Upper lobe of right lung (tissue), 1 donor: ENCODE results near the gene BIRC6. TPM values are rescaled to one million over a fixed set of nuclear protein-coding genes. Genes with fewer than 3 reads are reported as not detected.
"Not testable (repeated sequence)": the region's sequence is repeated elsewhere in the genome, so short reads cannot be mapped to it uniquely, and the experiment has no call there.

Source experiments
- ATAC-seq: fragments of 200-7000 bp; cut with Tn5 transposase; one replicate; pipeline ENCODE4 v1.9.1; 2020; ENCODE audit warnings: mild to moderate bottlenecking, moderate library complexity
- DNase-seq: peaks from one replicate; pipeline ENCODE4 v3.0.0-alpha.2; 2020
- H3K27ac ChIP-seq: fragments of 200-600 bp; one replicate; pipeline ENCODE4 v1.8.0; 2022
- H3K27me3 ChIP-seq: fragments of 200-600 bp; one replicate; pipeline ENCODE4 v1.8.0; 2022; ENCODE audit warnings: mild to moderate bottlenecking
- H3K36me3 ChIP-seq: fragments of 200-600 bp; one replicate; pipeline ENCODE4 v1.8.0; 2022
- H3K4me1 ChIP-seq: fragments of 200-600 bp; one replicate; pipeline ENCODE4 v1.8.0; 2022
- H3K4me3 ChIP-seq: fragments of 200-600 bp; one replicate; pipeline ENCODE4 v1.8.0; 2022; ENCODE audit warnings: mild to moderate bottlenecking
- H3K9me3 ChIP-seq: fragments of 200-600 bp; one replicate; pipeline ENCODE4 v1.8.0; 2022
- CTCF ChIP-seq: fragments of 200-600 bp; IDR thresholded peaks from one replicate; pipeline ENCODE4 v1.8.0; 2022; ENCODE audit warnings: antibody characterized with exemption
- intact Hi-C: fragments of 100-400 bp; cut with DNase I; formaldehyde crosslinking; loops from one replicate; pipeline ENCODE4 v1.11.0; 2022
- total RNA-seq: library from RNA; stranded (reverse); fragmentation: NEBNext Ultra II Directional; extraction: Animal tissue kit (Norgen Biotek cat#: 25700); gene quantifications from one replicate; pipeline ENCODE4 v1.2.1, GENCODE V29; 2021
- donor health status: DM: no; HTN: yes; CAD: no; lungs with severe emphysema.

The BIRC6 gene
- total RNA-seq, 1 donor from 2014 or later, result 86.6 TPM

- DNase-seq, result no peak
- peaks cover 53% of the 10 kb centered on the region for H3K36me3 ChIP-seq
These were observed 275.3 kb downstream of the BIRC6 start for GRCh38 chr2:32632089-32632488.

GRCh38 chr2:32633040-32633439 lies 276.2 kb downstream of the BIRC6 start:
- Histone ChIP-seq H3K27me3 (no peaks in the 10 kb centered on the region), H3K27ac (no peak overlapping the region), H3K9me3 (no peaks in the 10 kb centered on the region), H3K36me3 (peaks cover 62% of the 10 kb centered on the region), H3K4me1 (peaks cover 10% of the 10 kb centered on the region), H3K4me3 (no peak overlapping the region)
- TF ChIP-seq CTCF, result no peak
- ATAC-seq (no peak), DNase-seq (no peak)
- intact Hi-C loops, result no loop called here

More at GRCh38 chr2:32632089-32632488, 275.3 kb downstream of the BIRC6 start:
- no peaks in the 10 kb centered on the region for H3K9me3 ChIP-seq
- no peak overlapping the region for H3K4me3 ChIP-seq
- no peak for TF ChIP-seq CTCF
- H3K4me1 ChIP-seq, result peaks cover 15% of the 10 kb centered on the region
- ATAC-seq, result no peak
- intact Hi-C loops, result no loop called here
- H3K27me3 ChIP-seq, result no peaks in the 10 kb centered on the region
- no peak overlapping the region for H3K27ac ChIP-seq

GRCh38 chr2:32638548-32638947 lies 281.7 kb downstream of the BIRC6 start:
- H3K36me3 ChIP-seq, result peaks cover 99% of the 10 kb centered on the region
- H3K27ac ChIP-seq, H3K4me1 ChIP-seq, intact Hi-C loops, H3K9me3 ChIP-seq, H3K27me3 ChIP-seq, ATAC-seq, DNase-seq, H3K4me3 ChIP-seq: not testable (repeated sequence)

- TF ChIP-seq CTCF, result no peak
- DNase-seq (no peak), ATAC-seq (no peak)
- Histone ChIP-seq H3K27me3 (no peaks in the 10 kb centered on the region), H3K9me3 (no peaks in the 10 kb centered on the region), H3K27ac (no peak overlapping the region), H3K4me3 (no peak overlapping the region), H3K4me1 (no peaks in the 10 kb centered on the region), H3K36me3 (peaks cover 79% of the 10 kb centered on the region)
- intact Hi-C loops, result no loop called here
These were observed 284.4 kb downstream of the BIRC6 start for GRCh38 chr2:32641180-32641579.

- Histone ChIP-seq H3K9me3 (no peaks in the 10 kb centered on the region), H3K36me3 (peaks cover 56% of the 10 kb centered on the region), H3K27ac (no peak overlapping the region), H3K27me3 (no peaks in the 10 kb centered on the region), H3K4me1 (no peaks in the 10 kb centered on the region), H3K4me3 (no peak overlapping the region)
- TF ChIP-seq CTCF, result no peak
- DNase-seq (no peak), ATAC-seq (no peak)
- intact Hi-C loops, result no loop called here
These were observed 290.4 kb downstream of the BIRC6 start for GRCh38 chr2:32647180-32647651.

GRCh38 chr2:32652555-32653209 lies 295.9 kb downstream of the BIRC6 start:
- H3K9me3 ChIP-seq, result no peaks in the 10 kb centered on the region
- no peak for ATAC-seq
- no peak for DNase-seq
- no peak overlapping the region for H3K27ac ChIP-seq
- no peaks in the 10 kb centered on the region for H3K4me1 ChIP-seq
- H3K27me3 ChIP-seq, result no peaks in the 10 kb centered on the region
- peaks cover 38% of the 10 kb centered on the region for H3K36me3 ChIP-seq
- H3K4me3 ChIP-seq, result no peak overlapping the region
- TF ChIP-seq CTCF, result no peak
- intact Hi-C loops, result no loop called here
